ENCODE data around the gene RSPO3.
"Not testable (repeated sequence)": the region's sequence is repeated elsewhere in the genome, so short reads cannot be mapped to it uniquely, and the experiment has no call there.

The RSPO3 gene

DNA sequence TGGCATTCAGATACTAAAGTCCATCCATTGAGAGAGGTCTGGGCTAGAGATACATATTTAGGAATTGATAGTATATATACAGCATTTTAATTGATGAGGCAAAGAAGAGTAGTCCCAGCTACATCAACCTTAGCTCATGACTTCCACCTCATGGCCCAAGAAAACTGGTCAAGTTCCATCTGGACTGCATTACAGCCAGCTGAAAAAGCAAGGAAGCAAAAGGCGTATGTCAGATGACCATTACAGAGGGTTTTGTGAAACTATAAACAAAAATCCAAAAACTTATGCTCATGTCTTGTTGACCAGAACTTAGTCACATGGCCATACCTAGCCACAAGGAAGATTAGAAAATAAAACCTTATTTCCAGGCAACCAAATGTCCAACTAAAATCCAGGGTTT lies 101.4 kb downstream of the RSPO3 start:
- TF ChIP-seq NFRKB (IDR thresholded peaks at IDR 0.05): no peak
- TF ChIP-seq SP1 (IDR thresholded peaks at IDR 0.05): no peak
- TF ChIP-seq HDGF (IDR thresholded peaks at IDR 0.05; ENCODE audit: borderline replicate concordance): no peak
- TF ChIP-seq FOXA1 (IDR thresholded peaks at IDR 0.05): no peak
- TF ChIP-seq, protein P1, sequence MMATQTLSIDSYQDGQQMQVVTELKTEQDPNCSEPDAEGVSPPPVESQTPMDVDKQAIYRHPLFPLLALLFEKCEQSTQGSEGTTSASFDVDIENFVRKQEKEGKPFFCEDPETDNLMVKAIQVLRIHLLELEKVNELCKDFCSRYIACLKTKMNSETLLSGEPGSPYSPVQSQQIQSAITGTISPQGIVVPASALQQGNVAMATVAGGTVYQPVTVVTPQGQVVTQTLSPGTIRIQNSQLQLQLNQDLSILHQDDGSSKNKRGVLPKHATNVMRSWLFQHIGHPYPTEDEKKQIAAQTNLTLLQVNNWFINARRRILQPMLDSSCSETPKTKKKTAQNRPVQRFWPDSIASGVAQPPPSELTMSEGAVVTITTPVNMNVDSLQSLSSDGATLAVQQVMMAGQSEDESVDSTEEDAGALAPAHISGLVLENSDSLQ (IDR thresholded peaks at IDR 0.05): no peak
- TF ChIP-seq L3MBTL2 (conservative IDR thresholded peaks at IDR 0.05): no peak
- TF ChIP-seq CTBP1 (IDR thresholded peaks at IDR 0.05; ENCODE audit: borderline replicate concordance): no peak
- TF ChIP-seq ARNT (IDR thresholded peaks at IDR 0.05): no peak
- no peak for TF ChIP-seq ELF4 (IDR thresholded peaks at IDR 0.05)
- TF ChIP-seq TARDBP (IDR thresholded peaks at IDR 0.05): no peak
- TF ChIP-seq SUZ12 (IDR thresholded peaks at IDR 0.05): no peak
- POLR2A ChIA-PET: no interaction called here
- CTCF ChIA-PET: no interaction called here
- no peak for DNase-seq (ENCODE audit: extremely low spot score)

DNA sequence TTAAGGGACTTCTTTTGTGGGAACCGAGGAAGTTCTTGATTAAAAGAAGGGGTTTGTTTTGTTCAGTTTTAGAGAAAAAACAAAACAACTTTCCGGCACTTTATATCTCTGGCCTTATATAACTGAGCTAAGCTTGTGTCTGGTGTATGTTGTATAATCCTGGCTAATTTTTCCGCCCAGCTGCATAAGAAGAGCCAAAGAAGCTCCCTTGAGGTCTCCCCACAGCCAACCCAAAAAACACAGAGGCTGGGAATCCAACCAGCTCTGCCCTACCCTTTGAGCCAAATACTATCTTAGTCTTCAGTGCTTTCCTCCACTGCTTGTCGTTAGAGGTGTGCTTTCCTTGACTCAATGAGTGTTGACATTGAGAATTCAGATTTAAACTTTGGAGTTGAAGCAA lies 102.7 kb downstream of the RSPO3 start:
- DNase-seq (ENCODE audit: extremely low spot score): no peak
- CTCF ChIA-PET: no interaction called here
- no peak for TF ChIP-seq BHLHE40 (IDR thresholded peaks at IDR 0.05; ENCODE audit: borderline replicate concordance)
- no peak for TF ChIP-seq ZNF384 (IDR thresholded peaks at IDR 0.05)
- no peak for TF ChIP-seq LEF1 (IDR thresholded peaks at IDR 0.05; ENCODE audit: borderline replicate concordance)
- TF ChIP-seq CTBP1 (IDR thresholded peaks at IDR 0.05; ENCODE audit: borderline replicate concordance): no peak
- no peak for TF ChIP-seq SUZ12 (IDR thresholded peaks at IDR 0.05)
- TF ChIP-seq HDGF (IDR thresholded peaks at IDR 0.05; ENCODE audit: borderline replicate concordance): no peak
- no peak for TF ChIP-seq SP1 (IDR thresholded peaks at IDR 0.05)
- no peak for TF ChIP-seq FOXM1 (IDR thresholded peaks at IDR 0.05; ENCODE audit: borderline replicate concordance)
- no peak for TF ChIP-seq FOXA1 (IDR thresholded peaks at IDR 0.05)
- TF ChIP-seq L3MBTL2 (conservative IDR thresholded peaks at IDR 0.05): no peak
- TF ChIP-seq ELF4 (IDR thresholded peaks at IDR 0.05): no peak
- no peak for TF ChIP-seq ARNT (IDR thresholded peaks at IDR 0.05)
- TF ChIP-seq NFRKB (IDR thresholded peaks at IDR 0.05): no peak
- TF ChIP-seq, protein P1 (IDR thresholded peaks at IDR 0.05): no peak
- TF ChIP-seq TARDBP (IDR thresholded peaks at IDR 0.05): no peak
- POLR2A ChIA-PET: no interaction called here

DNA sequence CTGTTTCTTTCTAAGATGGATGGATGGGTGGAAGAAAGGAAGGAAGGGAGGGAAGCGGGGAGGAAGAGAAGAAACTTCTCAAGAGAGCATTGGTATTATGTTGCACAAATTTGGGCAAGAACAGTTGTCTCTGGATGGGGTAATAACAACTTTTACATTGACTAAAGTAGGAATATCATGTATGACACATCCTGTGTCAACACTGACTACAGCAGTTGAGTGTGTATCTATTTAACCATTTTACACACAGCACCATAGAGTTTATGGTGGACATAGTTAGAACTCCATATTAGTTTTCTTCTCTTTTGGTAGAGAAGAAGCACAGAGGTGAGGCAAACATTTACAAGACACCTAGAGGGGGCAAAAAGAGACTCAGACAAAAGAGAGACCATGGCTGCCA lies 103.9 kb downstream of the RSPO3 start:
- no peak for DNase-seq (ENCODE audit: extremely low spot score)
- CTCF ChIA-PET: no interaction called here
- TF ChIP-seq L3MBTL2 (conservative IDR thresholded peaks at IDR 0.05) (no peak), FOXA1 (IDR thresholded peaks at IDR 0.05) (no peak), BHLHE40 (IDR thresholded peaks at IDR 0.05; ENCODE audit: borderline replicate concordance) (no peak), FOXK2 (IDR thresholded peaks at IDR 0.05) (no peak), LEF1 (IDR thresholded peaks at IDR 0.05; ENCODE audit: borderline replicate concordance) (no peak), ZNF384 (IDR thresholded peaks at IDR 0.05) (no peak), SUZ12 (IDR thresholded peaks at IDR 0.05) (no peak), CTBP1 (IDR thresholded peaks at IDR 0.05; ENCODE audit: borderline replicate concordance) (no peak)
- POLR2A ChIA-PET: no interaction called here

DNA sequence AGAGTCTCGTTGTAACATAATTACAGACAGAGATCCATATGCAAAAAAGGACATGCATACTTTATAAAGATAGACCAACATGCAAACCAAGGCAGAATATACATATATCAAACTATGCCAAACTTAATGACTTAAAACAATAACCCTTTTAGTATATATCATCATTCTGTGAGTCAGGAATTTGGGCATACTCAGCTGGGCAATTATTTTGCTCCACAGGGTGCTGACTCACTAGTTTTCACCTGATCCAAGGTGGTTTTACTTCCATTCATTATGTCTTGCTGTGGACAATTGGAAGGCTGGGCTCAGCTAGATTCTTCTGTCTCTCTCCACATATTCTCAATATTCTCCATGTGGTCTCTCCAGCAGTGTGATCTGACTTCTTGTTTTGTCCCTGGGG lies 107.0 kb downstream of the RSPO3 start:
- TF ChIP-seq BHLHE40 (IDR thresholded peaks at IDR 0.05; ENCODE audit: borderline replicate concordance) (no peak), LEF1 (IDR thresholded peaks at IDR 0.05; ENCODE audit: borderline replicate concordance) (no peak), FOXK2 (IDR thresholded peaks at IDR 0.05) (no peak), ZNF384 (IDR thresholded peaks at IDR 0.05) (no peak), TARDBP (IDR thresholded peaks at IDR 0.05) (no peak), SUZ12 (IDR thresholded peaks at IDR 0.05) (no peak), CTBP1 (IDR thresholded peaks at IDR 0.05; ENCODE audit: borderline replicate concordance) (no peak), ELF4 (IDR thresholded peaks at IDR 0.05) (no peak), SP1 (IDR thresholded peaks at IDR 0.05) (no peak), FOXM1 (IDR thresholded peaks at IDR 0.05; ENCODE audit: borderline replicate concordance) (no peak), ARNT (IDR thresholded peaks at IDR 0.05) (no peak), FOXA1 (IDR thresholded peaks at IDR 0.05) (no peak), NFRKB (IDR thresholded peaks at IDR 0.05) (no peak), HDGF (IDR thresholded peaks at IDR 0.05; ENCODE audit: borderline replicate concordance) (no peak)
- TF ChIP-seq, protein P1 (IDR thresholded peaks at IDR 0.05): no peak
- CTCF ChIA-PET: no interaction called here
- no peak for DNase-seq (ENCODE audit: extremely low spot score)
- POLR2A ChIA-PET: no interaction called here

DNA sequence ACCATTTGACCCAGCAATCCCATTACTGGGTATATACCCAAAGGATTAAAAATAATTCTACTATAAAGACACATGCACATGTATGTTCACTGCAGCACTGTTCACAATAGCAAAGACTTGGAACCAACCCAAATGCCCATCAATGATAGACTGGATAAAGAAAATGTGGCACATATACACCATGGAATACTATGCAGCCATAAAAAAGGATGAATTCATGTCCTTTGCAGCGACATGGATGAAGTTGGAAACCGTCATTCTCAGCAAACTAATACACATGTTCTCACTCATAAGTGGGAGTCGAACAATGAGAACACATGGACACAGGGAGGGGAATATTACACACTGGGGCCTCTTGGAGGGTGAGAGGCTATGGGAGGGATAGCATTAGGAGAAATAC lies 115.3 kb downstream of the RSPO3 start:
- CTCF ChIA-PET; DNase-seq (ENCODE audit: extremely low spot score); POLR2A ChIA-PET: not testable (repeated sequence)

DNA sequence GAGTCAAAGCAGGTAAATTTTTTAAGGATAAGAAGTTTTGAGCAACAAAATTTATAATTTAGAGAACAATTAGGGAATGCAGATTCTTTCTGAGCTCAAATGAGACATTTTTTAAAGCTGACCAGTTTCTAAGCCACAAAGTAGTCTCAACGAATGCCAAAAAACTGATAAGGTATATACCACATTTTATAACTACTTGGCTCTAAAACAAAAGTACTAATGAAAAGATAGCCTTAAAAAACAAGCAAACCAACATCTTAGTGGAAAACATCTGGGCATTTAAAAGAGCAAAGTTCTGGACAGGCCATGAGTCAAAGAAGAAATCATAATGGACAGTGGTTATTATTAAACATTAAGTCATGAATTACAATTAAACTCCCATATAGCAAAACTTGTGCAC lies 125.0 kb downstream of the RSPO3 start:
- no peak for TF ChIP-seq HDGF (IDR thresholded peaks at IDR 0.05; ENCODE audit: borderline replicate concordance)
- TF ChIP-seq ARNT (IDR thresholded peaks at IDR 0.05): no peak
- no peak for TF ChIP-seq CTBP1 (IDR thresholded peaks at IDR 0.05; ENCODE audit: borderline replicate concordance)
- no peak for TF ChIP-seq SP1 (IDR thresholded peaks at IDR 0.05)
- TF ChIP-seq FOXA1 (IDR thresholded peaks at IDR 0.05): no peak
- no peak for TF ChIP-seq NFRKB (IDR thresholded peaks at IDR 0.05)
- TF ChIP-seq LEF1 (IDR thresholded peaks at IDR 0.05; ENCODE audit: borderline replicate concordance): no peak
- no peak for TF ChIP-seq FOXM1 (IDR thresholded peaks at IDR 0.05; ENCODE audit: borderline replicate concordance)
- no peak for TF ChIP-seq ZNF384 (IDR thresholded peaks at IDR 0.05)
- TF ChIP-seq TARDBP (IDR thresholded peaks at IDR 0.05): no peak
- TF ChIP-seq BHLHE40 (IDR thresholded peaks at IDR 0.05; ENCODE audit: borderline replicate concordance): no peak
- TF ChIP-seq, protein P1 (IDR thresholded peaks at IDR 0.05): no peak
- no peak for TF ChIP-seq FOXK2 (IDR thresholded peaks at IDR 0.05)
- TF ChIP-seq L3MBTL2 (conservative IDR thresholded peaks at IDR 0.05): no peak
- DNase-seq (ENCODE audit: extremely low spot score): no peak
- ChIA-PET POLR2A (no interaction called here), CTCF (no interaction called here)

Measured in HEK293T (cell line).